ENCODE results near the gene ELOVL1.
"Not testable (repeated sequence)": the region's sequence is repeated elsewhere in the genome, so short reads cannot be mapped to it uniquely, and the experiment has no call there.

Gene ELOVL1

GRCh38 chr1:43379476-43379875 is 11.7 kb upstream of the ELOVL1 start:
- DNase-seq, result no peak

GRCh38 chr1:43377831-43378230 is 10.0 kb upstream of the ELOVL1 start:
- no peak for DNase-seq

- DNase-seq, result no peak
Measured at GRCh38 chr1:43376723-43377235, 9.0 kb upstream of the ELOVL1 start.

GRCh38 chr1:43373066-43373940 is 5.5 kb upstream of the ELOVL1 start:
- no peak for DNase-seq

- no peak for DNase-seq
Measured at GRCh38 chr1:43372172-43372571, 4.4 kb upstream of the ELOVL1 start.

GRCh38 chr1:43370564-43370963 is 2.8 kb upstream of the ELOVL1 start:
- no peak for DNase-seq

- not testable (repeated sequence) for DNase-seq
Measured at GRCh38 chr1:43369779-43370178, 2.0 kb upstream of the ELOVL1 start.

GRCh38 chr1:43368646-43369020 is 822 bp upstream of the ELOVL1 start:
- no peak for DNase-seq

GRCh38 chr1:43367026-43367903 is 546 bp downstream of the ELOVL1 start:
- peak; percentile 48 for DNase-seq

GRCh38 chr1:43366601-43367025 is 1.2 kb downstream of the ELOVL1 start:
- no peak for DNase-seq

- no peak for DNase-seq
Measured at GRCh38 chr1:43366179-43366578, 1.6 kb downstream of the ELOVL1 start.

GRCh38 chr1:43365678-43366077 is 2.1 kb downstream of the ELOVL1 start:
- DNase-seq, result no peak

- no peak for DNase-seq
Measured at GRCh38 chr1:43363935-43364525, 3.8 kb downstream of the ELOVL1 start.

GRCh38 chr1:43363283-43363934 is 4.4 kb downstream of the ELOVL1 start:
- no peak for DNase-seq

- no peak for DNase-seq
Measured at GRCh38 chr1:43360616-43361015, 7.2 kb downstream of the ELOVL1 start.

GRCh38 chr1:43359696-43360095 is 8.1 kb downstream of the ELOVL1 start:
- no peak for DNase-seq

- peak; percentile 93 for DNase-seq
Measured at GRCh38 chr1:43358746-43359693, 8.8 kb downstream of the ELOVL1 start, which contains the start of gene CDC20. Gene CDC20 (plus strand): TSS chr1:43358981. CDS start chr1:43359216, 235 bp downstream.

- peak; percentile 64 for DNase-seq
Measured at GRCh38 chr1:43358121-43358745, 9.6 kb downstream of the ELOVL1 start.

- DNase-seq, result no peak
Measured at GRCh38 chr1:43357251-43357650, 10.6 kb downstream of the ELOVL1 start.

GRCh38 chr1:43354936-43355335 is 12.9 kb downstream of the ELOVL1 start:
- DNase-seq, result no peak

- no peak for DNase-seq
Measured at GRCh38 chr1:43354471-43354870, 13.3 kb downstream of the ELOVL1 start.

All from retina (tissue), 1 donor.